Osteoblast (primary cell): Measurements from ENCODE around the gene DOC2A. TPM values are rescaled to one million over a fixed set of nuclear protein-coding genes. Genes with fewer than 3 reads are reported as not detected.

Experiments used
- DNase-seq: peaks from one replicate; pipeline ENCODE4 v3.0.0; 2011; ENCODE audit warnings: low spot score, mixed read lengths; ENCODE audit not compliant: insufficient read length; ENCODE audit errors: missing footprints
- H2AFZ ChIP-seq: 2 replicates; pipeline ENCODE4 v1.6.0; 2011; ENCODE audit warnings: mild to moderate bottlenecking, low read length
- H3K27ac ChIP-seq: 2 replicates; pipeline ENCODE4 v1.5.1; 2011; ENCODE audit warnings: mild to moderate bottlenecking, low read depth, low read length, moderate library complexity
- H3K27me3 ChIP-seq: 2 replicates; pipeline ENCODE4 v1.6.0; 2012; ENCODE audit warnings: mild to moderate bottlenecking, control low read depth, inconsistent platforms, low read length, moderate library complexity; ENCODE audit not compliant: insufficient read depth
- H3K36me3 ChIP-seq: 2 replicates; pipeline ENCODE4 v1.5.1; 2011; ENCODE audit warnings: mild to moderate bottlenecking, low read length, control low read depth, moderate library complexity; ENCODE audit not compliant: insufficient read depth
- H3K4me1 ChIP-seq: 2 replicates; pipeline ENCODE4 v1.5.1; 2011; ENCODE audit warnings: mild to moderate bottlenecking, low read length, control low read depth, moderate library complexity; ENCODE audit not compliant: insufficient read depth
- H3K4me2 ChIP-seq: 2 replicates; pipeline ENCODE4 v1.6.0; 2011; ENCODE audit warnings: mild to moderate bottlenecking, low read length; ENCODE audit not compliant: insufficient read depth
- H3K4me3 ChIP-seq: fragments of 200-600 bp; sonication (generic); 3 replicates; pipeline ENCODE4 v1.5.1; 2012; ENCODE audit warnings: mild to moderate bottlenecking, low read length, inconsistent platforms; ENCODE audit not compliant: insufficient read depth
- H3K79me2 ChIP-seq: 2 replicates; pipeline ENCODE4 v1.6.0; 2012; ENCODE audit warnings: mild to moderate bottlenecking, low read length, control low read depth, inconsistent platforms; ENCODE audit not compliant: insufficient read depth
- H3K9me3 ChIP-seq: 2 replicates; pipeline ENCODE4 v1.5.1; 2011; ENCODE audit warnings: low read depth, low read length, control low read depth
- H4K20me1 ChIP-seq: 2 replicates; pipeline ENCODE4 v1.6.0; 2012; ENCODE audit warnings: mild to moderate bottlenecking, low read length, control low read depth; ENCODE audit not compliant: insufficient read depth
- CTCF ChIP-seq: IDR thresholded peaks from 2 replicates; pipeline ENCODE4 v1.5.1; 2011; ENCODE audit warnings: mild to moderate bottlenecking, low read depth, low read length, moderate library complexity; ENCODE audit errors: extremely low read depth
- total RNA-seq: library from RNA; depleted of rRNA; stranded (reverse); fragments of >200 nt; gene quantifications from 2 replicates; pipeline ENCODE4 v1.2.3, GENCODE V29; 2012

The DOC2A gene
- total RNA-seq, 1 donor, result not detected

DNA sequence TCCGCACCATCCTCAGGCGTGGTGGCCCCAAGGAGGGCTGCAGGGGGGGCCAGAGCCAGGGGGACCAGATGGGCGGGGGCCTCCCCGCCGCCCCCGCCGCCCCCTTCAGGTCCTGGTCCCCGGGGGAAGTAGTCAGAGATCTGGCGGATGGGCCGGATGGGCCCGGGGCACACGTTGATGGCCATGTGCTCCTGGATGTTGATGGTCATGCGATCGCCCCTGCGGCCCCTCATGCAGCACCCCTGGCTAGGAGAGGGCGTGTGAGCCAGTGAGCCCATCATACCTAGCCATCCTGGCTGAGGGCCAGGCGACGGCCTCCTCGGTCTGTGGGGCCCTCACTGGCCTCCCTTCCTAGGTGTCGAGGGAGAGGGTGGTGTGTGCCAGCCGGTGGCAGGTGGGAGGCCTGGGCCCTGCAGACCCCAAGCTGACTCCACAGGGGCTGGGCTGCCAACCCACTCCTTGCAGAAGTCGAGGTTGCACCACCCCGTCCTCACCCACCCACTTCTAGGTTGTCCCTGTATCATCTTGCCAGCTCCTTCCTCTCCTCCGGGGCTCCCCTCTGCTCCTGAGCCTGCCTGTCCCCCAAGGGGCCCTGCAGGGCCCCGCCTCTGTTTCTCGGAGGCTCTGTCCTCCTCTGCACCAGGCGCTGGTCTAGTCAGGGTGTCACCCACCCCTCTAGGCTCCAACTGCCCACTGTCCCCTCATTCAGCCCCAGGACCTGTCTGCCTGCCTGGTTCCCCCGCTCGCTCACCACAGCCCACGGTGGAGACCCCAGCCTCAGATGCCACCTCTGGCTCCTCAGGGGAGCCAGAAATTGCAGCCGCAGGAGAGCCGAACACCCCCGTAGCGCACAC is 610 bp downstream of the DOC2A start:
- Histone ChIP-seq H3K27me3 (peaks cover 30% of the 10 kb centered on the region), H3K4me3 (no peak overlapping the region), H3K36me3 (no peaks in the 10 kb centered on the region), H3K4me1 (peaks cover 6% of the 10 kb centered on the region), H3K4me2 (no peak overlapping the region), H3K79me2 (no peaks in the 10 kb centered on the region), H4K20me1 (no peaks in the 10 kb centered on the region), H3K27ac (no peak overlapping the region), H2AFZ (no peak overlapping the region), H3K9me3 (no peaks in the 10 kb centered on the region)
- peak; percentile 89 for DNase-seq
- TF ChIP-seq CTCF, result no peak

DNA sequence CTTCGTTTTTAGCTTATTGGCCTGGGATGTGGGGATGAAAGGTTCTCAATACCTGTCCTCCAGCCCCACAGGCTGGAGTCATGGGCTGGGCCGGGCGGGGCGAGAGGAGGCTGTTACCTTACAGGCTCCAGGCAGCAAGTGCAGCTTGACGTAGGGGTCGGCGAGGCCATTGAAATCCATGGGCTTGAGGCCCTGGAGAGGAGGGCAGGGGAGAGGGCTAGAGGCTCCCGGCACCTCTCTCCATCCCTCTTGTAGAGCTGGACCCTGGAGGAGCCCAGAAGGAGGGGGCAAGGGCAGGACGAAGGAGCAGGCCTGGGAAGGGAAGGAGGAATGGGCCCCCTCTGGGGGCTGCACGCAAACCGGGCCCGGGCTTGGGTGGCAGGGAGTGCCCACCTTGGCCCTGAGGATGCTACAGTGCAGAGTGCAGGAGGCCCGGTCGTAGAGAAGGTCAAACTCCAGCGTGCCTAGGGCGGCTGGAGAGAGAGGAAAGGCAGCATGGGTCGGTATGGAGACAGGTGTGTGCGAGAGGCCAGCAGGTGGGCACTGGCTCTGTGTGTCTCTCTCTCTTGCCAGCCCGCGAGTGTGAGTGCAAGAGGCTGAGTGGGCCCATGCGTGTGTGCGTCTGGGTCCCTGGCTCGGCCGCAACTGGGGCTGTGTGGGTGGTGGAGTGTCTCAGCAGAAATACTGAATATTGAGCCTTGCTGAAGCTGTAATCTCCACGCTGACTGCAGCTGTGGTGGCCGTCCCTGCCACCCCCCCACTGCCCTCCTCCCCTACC is 1.6 kb downstream of the DOC2A start:
- H3K9me3 ChIP-seq, result no peaks in the 10 kb centered on the region
- H3K36me3 ChIP-seq, result no peaks in the 10 kb centered on the region
- H4K20me1 ChIP-seq, result no peaks in the 10 kb centered on the region
- H3K27me3 ChIP-seq, result peaks cover 30% of the 10 kb centered on the region
- peaks cover 6% of the 10 kb centered on the region for H3K4me1 ChIP-seq
- no peak overlapping the region for H3K4me3 ChIP-seq
- no peak for TF ChIP-seq CTCF
- no peaks in the 10 kb centered on the region for H3K79me2 ChIP-seq
- H3K27ac ChIP-seq, result no peak overlapping the region
- DNase-seq, result peak; percentile 95
- no peak overlapping the region for H2AFZ ChIP-seq
- H3K4me2 ChIP-seq, result no peak overlapping the region

GRCh38 chr16:30007378-30007895 is 3.4 kb downstream of the DOC2A start:
- peaks cover 30% of the 10 kb centered on the region for H3K27me3 ChIP-seq
- no peaks in the 10 kb centered on the region for H3K79me2 ChIP-seq
- no peaks in the 10 kb centered on the region for H3K36me3 ChIP-seq
- DNase-seq, result peak; percentile 84
- H2AFZ ChIP-seq, result no peak overlapping the region
- H3K9me3 ChIP-seq, result no peaks in the 10 kb centered on the region
- peaks cover 6% of the 10 kb centered on the region for H3K4me1 ChIP-seq
- no peak overlapping the region for H3K4me3 ChIP-seq
- no peaks in the 10 kb centered on the region for H4K20me1 ChIP-seq
- H3K4me2 ChIP-seq, result no peak overlapping the region
- no peak overlapping the region for H3K27ac ChIP-seq
- TF ChIP-seq CTCF, result no peak
